Measurements from ENCODE around the gene TIMM9. TPM values are rescaled to one million over a fixed set of nuclear protein-coding genes. Genes with fewer than 3 reads are reported as not detected.

The TIMM9 gene
- total RNA-seq, 1 donor from 2014 or later: 37.9 TPM

DNA sequence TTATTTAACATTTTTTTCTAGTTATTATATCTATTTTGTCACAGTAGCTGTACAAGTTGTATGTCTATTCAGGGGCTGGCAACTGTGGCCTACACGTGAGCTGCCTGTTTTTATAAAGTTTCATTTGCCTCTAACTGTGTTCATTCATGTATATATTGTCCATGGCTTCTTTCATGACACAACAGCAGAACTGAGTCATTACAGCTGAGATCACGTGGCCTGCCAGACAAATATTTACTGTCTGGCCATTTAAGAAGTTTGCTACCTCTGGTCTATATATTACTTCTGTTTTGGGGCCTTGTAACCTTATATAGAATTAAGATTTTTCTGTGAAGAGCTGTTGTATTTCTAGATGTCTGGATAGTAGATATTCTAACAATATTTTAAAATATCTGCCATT lies 38.1 kb upstream of the TIMM9 start:
- TF ChIP-seq, protein P1, sequence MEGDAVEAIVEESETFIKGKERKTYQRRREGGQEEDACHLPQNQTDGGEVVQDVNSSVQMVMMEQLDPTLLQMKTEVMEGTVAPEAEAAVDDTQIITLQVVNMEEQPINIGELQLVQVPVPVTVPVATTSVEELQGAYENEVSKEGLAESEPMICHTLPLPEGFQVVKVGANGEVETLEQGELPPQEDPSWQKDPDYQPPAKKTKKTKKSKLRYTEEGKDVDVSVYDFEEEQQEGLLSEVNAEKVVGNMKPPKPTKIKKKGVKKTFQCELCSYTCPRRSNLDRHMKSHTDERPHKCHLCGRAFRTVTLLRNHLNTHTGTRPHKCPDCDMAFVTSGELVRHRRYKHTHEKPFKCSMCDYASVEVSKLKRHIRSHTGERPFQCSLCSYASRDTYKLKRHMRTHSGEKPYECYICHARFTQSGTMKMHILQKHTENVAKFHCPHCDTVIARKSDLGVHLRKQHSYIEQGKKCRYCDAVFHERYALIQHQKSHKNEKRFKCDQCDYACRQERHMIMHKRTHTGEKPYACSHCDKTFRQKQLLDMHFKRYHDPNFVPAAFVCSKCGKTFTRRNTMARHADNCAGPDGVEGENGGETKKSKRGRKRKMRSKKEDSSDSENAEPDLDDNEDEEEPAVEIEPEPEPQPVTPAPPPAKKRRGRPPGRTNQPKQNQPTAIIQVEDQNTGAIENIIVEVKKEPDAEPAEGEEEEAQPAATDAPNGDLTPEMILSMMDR (IDR thresholded peaks at IDR 0.05; ENCODE audit: unreplicated experiment): no peak
- Mint-ChIP-seq H3K9me3 (ENCODE audit: low read depth) (no peaks in the 10 kb centered on the region), H3K36me3 (ENCODE audit: insufficient read depth) (peaks cover 10% of the 10 kb centered on the region), H3K27ac (no peak overlapping the region), H3K4me3 (ENCODE audit: low read depth) (no peak overlapping the region), H3K27me3 (no peaks in the 10 kb centered on the region), H3K4me1 (ENCODE audit: low read depth) (peaks cover 3% of the 10 kb centered on the region)
- DNase-seq (ENCODE audit: low spot score, unreplicated experiment): no peak

DNA sequence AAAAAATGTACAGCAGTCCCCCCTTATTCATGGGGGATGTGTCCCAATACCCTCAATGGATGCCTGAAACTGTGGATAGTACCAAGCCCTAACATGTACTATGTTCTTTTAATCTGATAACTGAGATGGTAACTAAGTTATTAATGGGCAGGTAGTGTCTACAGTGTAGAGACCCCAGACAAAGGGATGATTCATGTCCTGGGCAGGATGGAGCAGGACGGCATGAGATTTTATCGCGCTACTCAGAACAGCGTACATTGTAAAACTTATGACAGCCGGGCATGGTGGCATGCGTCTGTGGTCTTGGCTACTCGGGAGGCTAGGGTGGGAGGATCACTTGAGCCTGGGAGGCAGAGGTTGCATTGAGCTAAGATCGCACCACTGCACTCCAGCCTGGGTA lies 37.3 kb upstream of the TIMM9 start:
- TF ChIP-seq, protein P1 (IDR thresholded peaks at IDR 0.05; ENCODE audit: unreplicated experiment): no peak
- H3K27ac Mint-ChIP-seq: peak overlapping the region; percentile 47

DNA sequence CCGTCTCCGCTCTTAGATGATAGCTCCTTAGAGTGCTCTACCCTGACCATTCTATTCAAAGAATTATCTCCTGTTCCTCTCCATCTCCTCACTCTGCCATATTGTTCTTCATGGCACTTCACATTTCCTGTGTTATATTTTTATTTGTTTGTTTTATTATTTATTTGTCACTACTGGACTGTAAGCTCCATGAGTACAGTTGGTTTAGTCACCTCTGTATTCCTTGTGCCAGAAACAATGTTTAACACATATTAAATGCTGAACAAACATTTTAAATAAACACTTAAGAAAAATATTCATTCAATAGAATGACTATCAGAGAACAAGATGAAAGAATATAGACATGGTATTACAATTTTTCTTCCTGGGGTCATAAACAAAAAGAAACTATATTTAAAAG lies 35.8 kb upstream of the TIMM9 start:
- TF ChIP-seq, protein P1 (IDR thresholded peaks at IDR 0.05; ENCODE audit: unreplicated experiment): no peak
- DNase-seq (ENCODE audit: low spot score, unreplicated experiment): no peak
- Mint-ChIP-seq H3K4me3 (ENCODE audit: low read depth) (no peak overlapping the region), H3K27me3 (no peaks in the 10 kb centered on the region), H3K36me3 (ENCODE audit: insufficient read depth) (peaks cover 8% of the 10 kb centered on the region), H3K4me1 (ENCODE audit: low read depth) (peaks cover 3% of the 10 kb centered on the region), H3K9me3 (ENCODE audit: low read depth) (no peaks in the 10 kb centered on the region), H3K27ac (no peak overlapping the region)

More for the DNA sequence above, 37.3 kb upstream of the TIMM9 start:
- H3K36me3 Mint-ChIP-seq (ENCODE audit: insufficient read depth): peaks cover 10% of the 10 kb centered on the region
- peaks cover 3% of the 10 kb centered on the region for H3K4me1 Mint-ChIP-seq (ENCODE audit: low read depth)
- no peaks in the 10 kb centered on the region for H3K9me3 Mint-ChIP-seq (ENCODE audit: low read depth)
- no peak for DNase-seq (ENCODE audit: low spot score, unreplicated experiment)
- H3K27me3 Mint-ChIP-seq: no peaks in the 10 kb centered on the region
- no peak overlapping the region for H3K4me3 Mint-ChIP-seq (ENCODE audit: low read depth)

DNA sequence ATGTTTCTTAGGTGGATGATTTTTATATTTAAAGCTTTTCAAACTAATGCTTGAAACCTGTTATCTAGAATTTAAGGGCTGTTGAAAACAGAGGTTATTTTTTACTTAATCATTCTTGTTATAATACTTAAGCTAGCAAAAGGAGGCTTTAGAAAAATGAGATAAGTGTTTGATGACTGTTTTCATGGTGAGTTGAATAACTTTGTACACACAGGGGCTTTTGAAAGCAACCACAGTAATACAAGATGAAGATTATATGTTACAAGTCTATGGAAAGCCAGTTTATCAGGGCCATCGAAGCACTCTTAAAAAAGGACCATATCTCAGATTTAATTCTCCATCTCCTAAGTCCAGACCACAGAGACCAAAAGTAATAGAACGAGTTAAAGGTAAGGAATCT lies 33.4 kb upstream of the TIMM9 start:
- Mint-ChIP-seq H3K4me3 (ENCODE audit: low read depth) (no peak overlapping the region), H3K27me3 (no peaks in the 10 kb centered on the region), H3K27ac (no peak overlapping the region), H3K4me1 (ENCODE audit: low read depth) (peaks cover 3% of the 10 kb centered on the region), H3K9me3 (ENCODE audit: low read depth) (no peaks in the 10 kb centered on the region), H3K36me3 (ENCODE audit: insufficient read depth) (peaks cover 10% of the 10 kb centered on the region)
- TF ChIP-seq, protein P1 (IDR thresholded peaks at IDR 0.05; ENCODE audit: unreplicated experiment): no peak
- no peak for DNase-seq (ENCODE audit: low spot score, unreplicated experiment)

DNA sequence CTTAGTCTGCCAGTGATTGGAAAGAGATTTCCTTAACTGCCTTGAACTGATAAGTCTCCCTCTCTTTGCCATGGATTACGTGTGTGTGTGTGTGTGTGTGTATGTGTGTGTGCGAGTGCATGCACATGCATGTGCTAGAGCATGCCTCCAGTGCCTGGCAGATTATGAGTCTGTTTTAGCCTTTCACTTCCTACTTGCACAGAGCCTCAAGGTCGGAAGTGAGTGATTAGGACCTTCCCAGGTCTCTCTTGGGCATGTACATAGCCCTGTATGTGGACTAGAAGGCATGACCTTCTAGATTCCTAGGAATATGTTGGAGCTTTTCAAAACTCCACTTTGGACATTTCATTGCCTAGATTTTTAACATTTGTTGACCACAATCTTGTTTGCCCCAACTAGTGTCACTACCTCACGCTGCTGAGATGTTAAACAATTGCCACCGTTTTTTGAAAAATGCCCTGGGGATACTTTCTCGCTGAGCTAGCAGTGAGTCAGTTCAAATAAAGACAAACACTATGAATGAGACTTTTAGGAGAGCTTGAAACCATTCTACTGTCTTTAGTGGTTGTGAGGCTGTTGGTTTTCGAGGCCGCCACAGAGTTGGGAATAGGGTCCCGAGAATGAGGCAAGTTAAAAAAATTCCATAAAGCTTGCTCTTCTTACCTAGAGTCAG lies 28.4 kb upstream of the TIMM9 start:
- H3K4me1 Mint-ChIP-seq (ENCODE audit: low read depth): peaks cover 2% of the 10 kb centered on the region
- peaks cover 11% of the 10 kb centered on the region for H3K36me3 Mint-ChIP-seq (ENCODE audit: insufficient read depth)
- no peaks in the 10 kb centered on the region for H3K27me3 Mint-ChIP-seq
- DNase-seq (ENCODE audit: low spot score, unreplicated experiment): no peak
- no peak overlapping the region for H3K27ac Mint-ChIP-seq
- TF ChIP-seq, protein P1 (IDR thresholded peaks at IDR 0.05; ENCODE audit: unreplicated experiment): no peak
- no peak overlapping the region for H3K4me3 Mint-ChIP-seq (ENCODE audit: low read depth)
- H3K9me3 Mint-ChIP-seq (ENCODE audit: low read depth): no peaks in the 10 kb centered on the region
